SK-N-SH (cell line): ENCODE results near the gene CARD14. TPM values are rescaled to one million over a fixed set of nuclear protein-coding genes. Genes with fewer than 3 reads are reported as not detected.

Experiments used
- CTCF ChIA-PET: fragments of 300-600, 350-600 bp; formaldehyde crosslinking; extraction: SDS; loops from one replicate; lab custom pipeline; 2021; lab: Yijun Ruan, JAX
- POLR2A ChIA-PET: fragments of 350-600 bp; sonication (Branson Sonifier 250); formaldehyde crosslinking; extraction: SDS; loops from one replicate; lab custom pipeline; 2020; ENCODE audit warnings: antibody characterized with exemption, inconsistent platforms; lab: Yijun Ruan, JAX
- DNase-seq: peaks from one replicate; pipeline ENCODE4 v3.0.0; 2012
- H2AFZ ChIP-seq: fragments of 200-600 bp; sonication (generic); 2 replicates; pipeline ENCODE4 v1.8.1; 2016; ENCODE audit warnings: antibody characterized with exemption, mild to moderate bottlenecking, low read depth
- H3F3A ChIP-seq: fragments of 200-600 bp; sonication (generic); replicated peaks from 2 replicates; pipeline ENCODE3; 2016; ENCODE audit warnings: antibody characterized with exemption, mild to moderate bottlenecking; ENCODE audit not compliant: insufficient read depth
- H3K27ac ChIP-seq, 2 experiments: fragments of 200-500 bp in 1 of 2; fragments of 200-600 bp in 1 of 2; sonication (Bioruptor generic) in 1 of 2; sonication (generic), shearing (Covaris generic) in 1 of 2; 2 replicates each; pipeline versions ENCODE4 v1.5.1 to v1.6.1; 2014 to 2016; ENCODE audit warnings: low read depth in 2 of 2, inconsistent platforms in 1 of 2, low read length in 1 of 2, mild to moderate bottlenecking in 1 of 2, mixed read lengths in 1 of 2
- H3K27me3 ChIP-seq: fragments of 200-600 bp; sonication (generic), shearing (Covaris generic); 2 replicates; pipeline ENCODE4 v1.6.1; 2016; ENCODE audit warnings: mixed run types; ENCODE audit not compliant: insufficient read depth
- H3K36me3 ChIP-seq, 2 experiments: fragments of 200-500 bp in 1 of 2; fragments of 200-600 bp in 1 of 2; sonication (Bioruptor generic) in 1 of 2; sonication (generic) in 1 of 2; replicated peaks in 1 of 2; 2 replicates each; pipeline versions ENCODE3 to v1.5.1; 2014 to 2016; ENCODE audit warnings: low read length in 1 of 2, mild to moderate bottlenecking in 1 of 2; ENCODE audit not compliant: insufficient read depth in 2 of 2, control insufficient read depth in 1 of 2
- H3K4me1 ChIP-seq, 2 experiments: fragments of 200-500 bp in 1 of 2; fragments of 200-600 bp in 1 of 2; sonication (Bioruptor generic) in 1 of 2; sonication (generic), shearing (Covaris generic) in 1 of 2; 2 replicates each; pipeline versions ENCODE4 v1.5.1 to v1.6.1; 2014 to 2016; ENCODE audit warnings: low read depth in 1 of 2, low read length in 1 of 2, mixed run types in 1 of 2; ENCODE audit not compliant: insufficient read depth in 2 of 2, control insufficient read depth in 1 of 2
- H3K4me2 ChIP-seq: fragments of 200-600 bp; sonication (generic), shearing (Covaris generic); 2 replicates; pipeline ENCODE4 v1.6.1; 2017; ENCODE audit warnings: mixed run types
- H3K4me3 ChIP-seq, 2 experiments: fragments of 200-500 bp in 1 of 2; fragments of 200-600 bp in 1 of 2; sonication (Bioruptor generic) in 1 of 2; sonication (generic), shearing (Covaris generic) in 1 of 2; 2 replicates each; pipeline versions ENCODE4 v1.5.1 to v1.8.1; 2014 to 2016; ENCODE audit warnings: low read depth in 2 of 2, inconsistent platforms in 1 of 2, low read length in 1 of 2, mild to moderate bottlenecking in 1 of 2, mixed read lengths in 1 of 2, moderate library complexity in 1 of 2
- H3K79me2 ChIP-seq: fragments of 200-600 bp; sonication (generic); 2 replicates; pipeline ENCODE4 v1.8.1; 2017; ENCODE audit warnings: mild to moderate bottlenecking; ENCODE audit not compliant: insufficient read depth
- H3K9ac ChIP-seq: fragments of 200-600 bp; sonication (generic); 2 replicates; pipeline ENCODE4 v1.6.1; 2017; ENCODE audit warnings: mixed run types
- H3K9me2 ChIP-seq: fragments of 200-600 bp; sonication (generic); 2 replicates; pipeline ENCODE4 v1.6.1; 2017; ENCODE audit warnings: mixed run types
- H3K9me3 ChIP-seq: fragments of 200-600 bp; sonication (generic); 2 replicates; pipeline ENCODE4 v1.6.1; 2017; ENCODE audit warnings: mixed run types, mild to moderate bottlenecking, moderate library complexity
- H4K20me1 ChIP-seq: fragments of 200-600 bp; sonication (generic); 2 replicates; pipeline ENCODE4 v1.6.1; 2017; ENCODE audit warnings: mild to moderate bottlenecking, mixed run types; ENCODE audit not compliant: insufficient read depth
- CHD2 ChIP-seq: fragments of 150-350 bp; IDR thresholded peaks from 2 replicates; pipeline ENCODE4 v1.6.1; 2018; ENCODE audit warnings: low read length; ENCODE audit not compliant: partially characterized antibody
- ELF1 ChIP-seq: IDR thresholded peaks from 2 replicates; pipeline ENCODE4 v1.4.0; 2012
- EP300 ChIP-seq, 2 experiments: IDR thresholded peaks; 2 replicates each; pipeline versions ENCODE4 v1.4.0 to v1.6.1; 2012; ENCODE audit warnings: borderline replicate concordance in 1 of 2, low read depth in 1 of 2, low read length in 1 of 2
- EZH2phosphoT487 ChIP-seq: fragments of 200-600 bp; sonication (generic); IDR thresholded peaks from 2 replicates; pipeline ENCODE4 v1.6.1; 2017; ENCODE audit warnings: low read depth, mixed run types, mild to moderate bottlenecking, antibody characterized with exemption, moderate library complexity, borderline replicate concordance
- FOSL2 ChIP-seq: IDR thresholded peaks from 2 replicates; pipeline ENCODE4 v1.4.0; 2012; ENCODE audit warnings: low read depth, mild to moderate bottlenecking, moderate library complexity, borderline replicate concordance
- GATA2 ChIP-seq: sonication (generic); formaldehyde crosslinking; IDR thresholded peaks from 2 replicates; pipeline ENCODE4 v1.5.0; 2020; ENCODE audit warnings: mild to moderate bottlenecking, missing genetic modification reagents
- RCOR1 ChIP-seq: fragments of 150-350 bp; IDR thresholded peaks from 2 replicates; pipeline ENCODE4 v1.6.1; 2017; ENCODE audit warnings: antibody characterized with exemption, low read length
- SIN3A ChIP-seq: IDR thresholded peaks from 2 replicates; pipeline ENCODE4 v1.6.1; 2012; ENCODE audit warnings: low read depth, mild to moderate bottlenecking, low read length, moderate library complexity, borderline replicate concordance
- TAF1 ChIP-seq: IDR thresholded peaks from 2 replicates; pipeline ENCODE4 v1.6.1; 2012; ENCODE audit warnings: low read depth, mild to moderate bottlenecking, low read length, moderate library complexity, borderline replicate concordance
- TCF12 ChIP-seq: IDR thresholded peaks from 2 replicates; pipeline ENCODE4 v1.4.0; 2012
- YY1 ChIP-seq: IDR thresholded peaks from 2 replicates; pipeline ENCODE4 v1.4.0; 2012; ENCODE audit warnings: low read depth, mild to moderate bottlenecking
- WGBS: methylation state at CpG from one replicate; pipeline ENCODE4 v1.1.6; 2017; ENCODE audit warnings: low lambda C conversion rate; 5-methylcytosine and 5-hydroxymethylcytosine counted together
- polyA plus RNA-seq, 3 experiments: library from polyadenylated mRNA; depleted of rRNA; stranded (reverse); fragments of >200 nt; gene quantifications; 2 replicates each; pipeline ENCODE4 v1.2.3, GENCODE V29; 2012
- TF ChIP-seq, protein P1 (sequence below): IDR thresholded peaks from 2 replicates; pipeline ENCODE4 v1.4.0; 2012; ENCODE audit warnings: low read depth, borderline replicate concordance
- TF ChIP-seq, protein P2 (sequence below): fragments of 150-350 bp; IDR thresholded peaks from 2 replicates; pipeline ENCODE4 v1.6.1; 2016; ENCODE audit warnings: mild to moderate bottlenecking, low read depth, low read length
- TF ChIP-seq, protein P3 (sequence below): IDR thresholded peaks from 2 replicates; pipeline ENCODE4 v1.4.0; 2012; ENCODE audit warnings: low read depth, borderline replicate concordance
- TF ChIP-seq, protein P4 (sequence below): IDR thresholded peaks from 2 replicates; pipeline ENCODE4; 2012

The CARD14 gene
- polyA plus RNA-seq, 1 of the 3 experiments (the other 2 are of a cell fraction), result 0.05 TPM

DNA sequence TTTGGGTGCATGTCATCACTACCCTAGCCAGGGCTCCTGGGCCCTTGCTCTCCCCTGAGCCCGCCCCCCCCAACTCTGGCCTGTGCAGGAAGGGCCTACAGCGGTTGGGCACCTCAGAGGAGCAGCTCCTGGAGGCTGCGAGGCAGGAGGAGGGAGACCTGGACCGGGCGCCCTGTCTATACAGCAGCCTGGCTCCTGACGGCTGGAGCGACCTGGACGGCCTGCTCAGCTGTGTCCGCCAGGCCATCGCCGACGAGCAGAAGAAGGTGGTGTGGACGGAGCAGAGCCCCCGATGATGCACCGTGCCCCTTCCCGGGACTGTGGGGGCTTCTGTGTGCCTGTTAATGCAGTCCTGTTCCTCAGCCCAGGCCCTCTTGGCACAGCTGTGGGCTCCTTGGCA lies 38.2 kb downstream of the CARD14 start:
- ChIA-PET CTCF (interaction anchor here (1.1 kb wide), 1 partner anchor 807 kb away, joined by 3 read pairs; no protein-coding TSS in a partner anchor), POLR2A (no interaction called here)
- DNase-seq, result no peak
- Histone ChIP-seq H3K9ac (no peak overlapping the region), H3K4me1 (no peaks in the 10 kb centered on the region), H3K27me3 (no peaks in the 10 kb centered on the region), H3K36me3 (peaks cover 10 to 45% of the 10 kb centered on the region in 2 experiments), H3K27ac (no peak overlapping the region), H3K9me2 (no peaks in the 10 kb centered on the region), H3K79me2 (no peaks in the 10 kb centered on the region), H3F3A (no peaks in the 10 kb centered on the region), H3K4me2 (no peak overlapping the region), H3K9me3 (no peaks in the 10 kb centered on the region), H2AFZ (no peak overlapping the region), H4K20me1 (no peaks in the 10 kb centered on the region), H3K4me3 (no peak overlapping the region)
- WGBS, result 97% methylated on average over 15 of the region's 16 CpGs
- TF ChIP-seq YY1 (no peak), CHD2 (no peak), GATA2 (CRISPR knock-in tag) (no peak), TAF1 (no peak), SIN3A (no peak), EP300 (IDR thresholded peaks at IDR 0.05; ENCODE audit: borderline replicate concordance in 1 of 2, low read depth in 1 of 2, low read length in 1 of 2) (no peak), FOSL2 (no peak), TCF12 (no peak), ELF1 (no peak), EZH2phosphoT487 (no peak), RCOR1 (no peak)
- TF ChIP-seq, protein P1, sequence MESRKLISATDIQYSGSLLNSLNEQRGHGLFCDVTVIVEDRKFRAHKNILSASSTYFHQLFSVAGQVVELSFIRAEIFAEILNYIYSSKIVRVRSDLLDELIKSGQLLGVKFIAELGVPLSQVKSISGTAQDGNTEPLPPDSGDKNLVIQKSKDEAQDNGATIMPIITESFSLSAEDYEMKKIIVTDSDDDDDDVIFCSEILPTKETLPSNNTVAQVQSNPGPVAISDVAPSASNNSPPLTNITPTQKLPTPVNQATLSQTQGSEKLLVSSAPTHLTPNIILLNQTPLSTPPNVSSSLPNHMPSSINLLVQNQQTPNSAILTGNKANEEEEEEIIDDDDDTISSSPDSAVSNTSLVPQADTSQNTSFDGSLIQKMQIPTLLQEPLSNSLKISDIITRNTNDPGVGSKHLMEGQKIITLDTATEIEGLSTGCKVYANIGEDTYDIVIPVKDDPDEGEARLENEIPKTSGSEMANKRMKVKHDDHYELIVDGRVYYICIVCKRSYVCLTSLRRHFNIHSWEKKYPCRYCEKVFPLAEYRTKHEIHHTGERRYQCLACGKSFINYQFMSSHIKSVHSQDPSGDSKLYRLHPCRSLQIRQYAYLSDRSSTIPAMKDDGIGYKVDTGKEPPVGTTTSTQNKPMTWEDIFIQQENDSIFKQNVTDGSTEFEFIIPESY, result no peak
- TF ChIP-seq, protein P2, sequence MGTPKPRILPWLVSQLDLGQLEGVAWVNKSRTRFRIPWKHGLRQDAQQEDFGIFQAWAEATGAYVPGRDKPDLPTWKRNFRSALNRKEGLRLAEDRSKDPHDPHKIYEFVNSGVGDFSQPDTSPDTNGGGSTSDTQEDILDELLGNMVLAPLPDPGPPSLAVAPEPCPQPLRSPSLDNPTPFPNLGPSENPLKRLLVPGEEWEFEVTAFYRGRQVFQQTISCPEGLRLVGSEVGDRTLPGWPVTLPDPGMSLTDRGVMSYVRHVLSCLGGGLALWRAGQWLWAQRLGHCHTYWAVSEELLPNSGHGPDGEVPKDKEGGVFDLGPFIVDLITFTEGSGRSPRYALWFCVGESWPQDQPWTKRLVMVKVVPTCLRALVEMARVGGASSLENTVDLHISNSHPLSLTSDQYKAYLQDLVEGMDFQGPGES, result no peak
- TF ChIP-seq, protein P3, sequence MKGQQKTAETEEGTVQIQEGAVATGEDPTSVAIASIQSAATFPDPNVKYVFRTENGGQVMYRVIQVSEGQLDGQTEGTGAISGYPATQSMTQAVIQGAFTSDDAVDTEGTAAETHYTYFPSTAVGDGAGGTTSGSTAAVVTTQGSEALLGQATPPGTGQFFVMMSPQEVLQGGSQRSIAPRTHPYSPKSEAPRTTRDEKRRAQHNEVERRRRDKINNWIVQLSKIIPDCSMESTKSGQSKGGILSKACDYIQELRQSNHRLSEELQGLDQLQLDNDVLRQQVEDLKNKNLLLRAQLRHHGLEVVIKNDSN, result no peak
- TF ChIP-seq, protein P4, sequence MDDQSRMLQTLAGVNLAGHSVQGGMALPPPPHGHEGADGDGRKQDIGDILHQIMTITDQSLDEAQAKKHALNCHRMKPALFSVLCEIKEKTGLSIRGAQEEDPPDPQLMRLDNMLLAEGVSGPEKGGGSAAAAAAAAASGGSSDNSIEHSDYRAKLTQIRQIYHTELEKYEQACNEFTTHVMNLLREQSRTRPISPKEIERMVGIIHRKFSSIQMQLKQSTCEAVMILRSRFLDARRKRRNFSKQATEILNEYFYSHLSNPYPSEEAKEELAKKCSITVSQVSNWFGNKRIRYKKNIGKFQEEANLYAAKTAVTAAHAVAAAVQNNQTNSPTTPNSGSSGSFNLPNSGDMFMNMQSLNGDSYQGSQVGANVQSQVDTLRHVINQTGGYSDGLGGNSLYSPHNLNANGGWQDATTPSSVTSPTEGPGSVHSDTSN, result no peak
